Bronchial epithelial cell (primary cell): ENCODE data around the gene ASCC2. TPM values are rescaled to one million over a fixed set of nuclear protein-coding genes. Genes with fewer than 3 reads are reported as not detected.
A peak's percentile ranks its signal among the peaks of the same experiment; 100 is the strongest.

Source experiments
- DNase-seq: peaks from one replicate; pipeline ENCODE4 v3.0.0-alpha.2; 2010; ENCODE audit warnings: low read depth
- FAIRE-seq: peaks from 2 replicates; lab custom pipeline; 2011; peaks lifted over from hg19 to GRCh38; lab: Jason Lieb, UNC
- H3K27me3 ChIP-seq: 2 replicates; pipeline ENCODE4 v1.5.1; 2011; ENCODE audit warnings: low read length; ENCODE audit not compliant: control insufficient read depth, insufficient read depth
- H3K36me3 ChIP-seq: 2 replicates; pipeline ENCODE4 v1.5.1; 2011; ENCODE audit warnings: low read length; ENCODE audit not compliant: control insufficient read depth, insufficient read depth
- H3K4me3 ChIP-seq: 2 replicates; pipeline ENCODE4 v1.5.1; 2011; ENCODE audit warnings: mild to moderate bottlenecking, low read depth, low read length, control low read depth
- CTCF ChIP-seq: IDR thresholded peaks from 2 replicates; pipeline ENCODE4 v1.5.1; 2011; ENCODE audit warnings: mild to moderate bottlenecking, moderate library complexity, low read length, control low read depth, inconsistent platforms; ENCODE audit not compliant: insufficient read depth, severe bottlenecking
- total RNA-seq: library from RNA; depleted of rRNA; stranded (reverse); fragments of >200 nt; gene quantifications from 2 replicates; pipeline ENCODE4 v1.2.1, GENCODE V29; 2014

The ASCC2 gene
- total RNA-seq, 1 donor from 2014 or later, result 26.1 TPM

- no peaks in the 10 kb centered on the region for H3K36me3 ChIP-seq
- FAIRE-seq (no peak), DNase-seq (no peak)
- no peak overlapping the region for H3K4me3 ChIP-seq
- no peaks in the 10 kb centered on the region for H3K27me3 ChIP-seq
- TF ChIP-seq CTCF, result no peak
Observed at GRCh38 chr22:29753808-29754657, 84.0 kb downstream of the ASCC2 start.

DNA sequence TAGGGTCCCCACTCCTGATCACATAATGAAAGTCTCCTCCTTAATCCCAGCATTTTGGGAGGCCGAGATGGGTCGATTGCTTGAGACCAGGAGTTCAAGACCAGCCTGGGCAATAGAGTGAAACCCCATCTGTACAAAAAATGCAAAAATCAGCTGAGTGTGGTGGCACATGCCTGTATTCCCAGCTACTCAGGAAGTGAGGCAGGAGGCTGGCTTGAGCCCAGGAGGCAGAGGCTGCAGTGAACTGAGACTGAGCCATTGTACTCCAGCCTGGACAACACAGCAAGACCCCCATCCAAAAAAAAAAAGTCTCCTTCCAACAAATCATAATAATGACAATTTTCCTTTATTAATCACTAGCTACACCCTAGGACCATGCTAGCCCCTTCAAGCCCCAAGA lies 86.4 kb downstream of the ASCC2 start:
- H3K4me3 ChIP-seq, result no peak overlapping the region
- peaks cover 1% of the 10 kb centered on the region for H3K36me3 ChIP-seq
- H3K27me3 ChIP-seq, result no peaks in the 10 kb centered on the region
- no peak for FAIRE-seq
- TF ChIP-seq CTCF, result no peak
- DNase-seq, result no peak

GRCh38 chr22:29750559-29751538 lies 87.2 kb downstream of the ASCC2 start:
- no peak for FAIRE-seq
- TF ChIP-seq CTCF, result no peak

GRCh38 chr22:29750029-29750428 lies 88.0 kb downstream of the ASCC2 start:
- no peak for TF ChIP-seq CTCF
- Histone ChIP-seq H3K27me3 (no peaks in the 10 kb centered on the region), H3K36me3 (peaks cover 1% of the 10 kb centered on the region), H3K4me3 (no peak overlapping the region)
- FAIRE-seq (no peak), DNase-seq (no peak)

More at GRCh38 chr22:29750559-29751538, 87.2 kb downstream of the ASCC2 start:
- Histone ChIP-seq H3K27me3 (no peaks in the 10 kb centered on the region), H3K36me3 (peaks cover 1% of the 10 kb centered on the region), H3K4me3 (no peak overlapping the region)
- peak; percentile 45 for DNase-seq

DNA sequence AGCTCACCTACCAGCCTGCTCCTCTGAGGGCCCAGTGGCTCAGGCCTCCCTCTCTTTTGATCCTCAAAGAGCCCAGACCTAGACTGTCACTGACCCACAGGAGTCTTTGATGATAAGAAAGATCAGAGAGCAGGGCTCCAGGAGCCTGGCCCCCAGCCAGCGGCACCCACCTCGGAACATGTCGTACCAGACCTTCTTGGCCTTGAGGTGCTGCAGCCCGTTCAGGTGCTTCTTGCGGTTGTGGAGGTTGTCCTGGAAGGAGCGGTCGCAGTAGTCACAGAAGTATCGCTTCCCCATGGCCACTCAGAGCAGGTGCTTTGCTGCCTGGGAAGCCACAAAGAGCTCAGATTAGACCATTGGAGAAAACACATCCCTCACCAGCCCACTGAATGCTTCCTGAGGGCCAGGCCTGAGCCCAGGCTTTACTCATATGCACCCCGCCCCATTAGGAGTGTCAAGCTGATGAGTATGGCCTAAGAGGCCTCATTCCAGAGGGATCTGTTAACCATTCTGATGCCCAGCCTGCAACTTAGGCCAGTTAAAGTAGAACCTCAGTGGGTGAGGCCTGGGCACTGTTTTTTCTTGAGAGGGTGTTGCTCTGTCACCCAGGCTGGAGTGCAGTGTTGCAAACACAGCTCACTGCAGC lies 89.7 kb downstream of the ASCC2 start:
- FAIRE-seq, result no peak

More for the DNA sequence above, 89.7 kb downstream of the ASCC2 start:
- no peaks in the 10 kb centered on the region for H3K27me3 ChIP-seq
- H3K36me3 ChIP-seq, result peaks cover 1% of the 10 kb centered on the region
- peak; percentile 27 for DNase-seq
- no peak overlapping the region for H3K4me3 ChIP-seq
- no peak for TF ChIP-seq CTCF
